CD14-positive monocyte (primary cell): ENCODE measurements around the gene ACTN4. TPM values are rescaled to one million over a fixed set of nuclear protein-coding genes. Genes with fewer than 3 reads are reported as not detected.

Source experiments
- DNase-seq, 3 donors: peaks; one replicate each; pipeline ENCODE4 v3.0.0-alpha.2; 2011 to 2022
- H2AFZ ChIP-seq: 2 replicates; pipeline ENCODE4 v1.6.0; 2012; ENCODE audit warnings: mild to moderate bottlenecking, low read depth, low read length, inconsistent platforms; ENCODE audit not compliant: insufficient read depth, poor library complexity, severe bottlenecking
- H3K27ac ChIP-seq, 2 donors: 1 replicate in 1 of 2; 2 replicates in 1 of 2; pipeline ENCODE4 v1.5.1; 2012 to 2013; ENCODE audit warnings: low read length in 2 of 2, control low read depth in 1 of 2, inconsistent platforms in 1 of 2, low read depth in 1 of 2, mild to moderate bottlenecking in 1 of 2
- H3K27me3 ChIP-seq, 2 donors: one replicate each; pipeline versions ENCODE4 v1.6.0 to v1.6.1; 2011 to 2013; ENCODE audit warnings: low read length in 2 of 2; ENCODE audit not compliant: control insufficient read depth in 2 of 2, insufficient read depth in 2 of 2
- H3K36me3 ChIP-seq, 2 donors: replicated peaks in 1 of 2; 1 replicate in 1 of 2; 2 replicates in 1 of 2; pipeline versions ENCODE4 v1.5.1 to v1.6.1; 2012 to 2013; ENCODE audit warnings: low read length in 2 of 2, control low read depth in 1 of 2, inconsistent platforms in 1 of 2, mild to moderate bottlenecking in 1 of 2; ENCODE audit not compliant: insufficient read depth in 2 of 2, control insufficient read depth in 1 of 2
- H3K4me1 ChIP-seq, 2 donors: 1 replicate in 1 of 2; 2 replicates in 1 of 2; pipeline versions ENCODE4 v1.5.1 to v1.6.1; 2012 to 2013; ENCODE audit warnings: low read length in 2 of 2, control low read depth in 1 of 2, inconsistent platforms in 1 of 2, mild to moderate bottlenecking in 1 of 2, moderate library complexity in 1 of 2; ENCODE audit not compliant: insufficient read depth in 2 of 2, control insufficient read depth in 1 of 2
- H3K4me2 ChIP-seq: replicated peaks from 2 replicates; pipeline ENCODE3; 2012; ENCODE audit warnings: low read length, moderate library complexity, mild to moderate bottlenecking; ENCODE audit not compliant: poor library complexity, severe bottlenecking; ENCODE audit errors: extremely low read depth
- H3K4me3 ChIP-seq, 3 experiments: fragments of 200-600 bp in 1 of 3; sonication (generic) in 1 of 3; replicated peaks in 1 of 3; 1 replicate in 2 of 3; 2 replicates in 1 of 3; pipeline ENCODE4 v1.5.1; 2011 to 2013; ENCODE audit warnings: low read length in 3 of 3, mild to moderate bottlenecking in 3 of 3, control low read depth in 2 of 3, low read depth in 2 of 3, inconsistent platforms in 1 of 3, moderate library complexity in 1 of 3
- H3K79me2 ChIP-seq: 2 replicates; pipeline ENCODE4 v1.6.0; 2012; ENCODE audit warnings: mild to moderate bottlenecking, control low read depth, inconsistent platforms, low read length, moderate library complexity; ENCODE audit not compliant: insufficient read depth
- H3K9ac ChIP-seq: 2 replicates; pipeline ENCODE4 v1.6.0; 2017; ENCODE audit warnings: low read length, mild to moderate bottlenecking; ENCODE audit not compliant: insufficient read depth, poor library complexity, severe bottlenecking
- H3K9me3 ChIP-seq, 2 donors: replicated peaks in 1 of 2; 1 replicate in 1 of 2; 2 replicates in 1 of 2; pipeline versions ENCODE4 v1.5.1 to v1.6.1; 2012 to 2013; ENCODE audit warnings: low read length in 2 of 2, control low read depth in 1 of 2; ENCODE audit not compliant: control insufficient read depth in 1 of 2, insufficient read depth in 1 of 2
- H4K20me1 ChIP-seq: 2 replicates; pipeline ENCODE4 v1.6.0; 2012; ENCODE audit warnings: mild to moderate bottlenecking, low read length, control low read depth, moderate library complexity; ENCODE audit not compliant: insufficient read depth
- H3K27ac Mint-ChIP-seq, 7 donors: one replicate each; pipeline ENCODE4 v1.8.0; 2020; ENCODE audit warnings: mild to moderate bottlenecking in 7 of 7, mixed read lengths in 7 of 7, moderate library complexity in 6 of 7, inconsistent platforms in 2 of 7
- H3K27me3 Mint-ChIP-seq, 3 donors: one replicate each; pipeline ENCODE4 v1.8.0; 2021 to 2022; ENCODE audit warnings: low read depth in 3 of 3, mild to moderate bottlenecking in 3 of 3, mixed read lengths in 3 of 3, moderate library complexity in 3 of 3, inconsistent platforms in 1 of 3
- H3K36me3 Mint-ChIP-seq, 2 donors: one replicate each; pipeline ENCODE4 v1.8.0; 2020; ENCODE audit warnings: mixed read lengths in 2 of 2, inconsistent platforms in 1 of 2, mild to moderate bottlenecking in 1 of 2
- H3K4me1 Mint-ChIP-seq: one replicate; pipeline ENCODE4 v1.8.0; 2020; ENCODE audit warnings: mild to moderate bottlenecking, mixed read lengths
- H3K4me3 Mint-ChIP-seq, 2 donors: one replicate each; pipeline ENCODE4 v1.8.0; 2020; ENCODE audit warnings: mild to moderate bottlenecking in 2 of 2, mixed read lengths in 2 of 2, moderate library complexity in 1 of 2
- H3K9me3 Mint-ChIP-seq, 7 donors: one replicate each; pipeline ENCODE4 v1.8.0; 2020 to 2022; ENCODE audit warnings: mixed read lengths in 7 of 7, mild to moderate bottlenecking in 6 of 7, moderate library complexity in 6 of 7, inconsistent platforms in 2 of 7
- WGBS: methylation state at CpG from one replicate; pipeline ENCODE4 v1.1.5; 2013; ENCODE audit warnings: missing lambda C conversion rate; ENCODE audit not compliant: insufficient coverage; 5-methylcytosine and 5-hydroxymethylcytosine counted together
- intact Hi-C, 2 donors: fragments of 100-400 bp; cut with micrococcal nuclease; formaldehyde crosslinking; loops; one replicate each; pipeline versions ENCODE4 v1.15.0 to v1.15.1; 2023
- polyA plus RNA-seq, 3 donors: library from polyadenylated mRNA; depleted of rRNA in 1 of 3; unstranded in 2 of 3; stranded (reverse) in 1 of 3; fragments of 300-500 nt in 2 of 3; fragments of >200 nt in 1 of 3; fragmentation: Illumina TruSeq in 2 of 3; gene quantifications; 1 replicate in 2 of 3; 2 replicates in 1 of 3; pipeline ENCODE4 v1.2.3, GENCODE V29; 2012 to 2021
- TF ChIP-seq, protein P1 (sequence below): fragments of 200-600 bp; IDR thresholded peaks from one replicate; pipeline ENCODE4 v1.8.0; 2022; ENCODE audit warnings: antibody characterized with exemption, mild to moderate bottlenecking

ACTN4 gene
- polyA plus RNA-seq, 3 donors: 8.4 to 177 (median 16.0) TPM

DNA sequence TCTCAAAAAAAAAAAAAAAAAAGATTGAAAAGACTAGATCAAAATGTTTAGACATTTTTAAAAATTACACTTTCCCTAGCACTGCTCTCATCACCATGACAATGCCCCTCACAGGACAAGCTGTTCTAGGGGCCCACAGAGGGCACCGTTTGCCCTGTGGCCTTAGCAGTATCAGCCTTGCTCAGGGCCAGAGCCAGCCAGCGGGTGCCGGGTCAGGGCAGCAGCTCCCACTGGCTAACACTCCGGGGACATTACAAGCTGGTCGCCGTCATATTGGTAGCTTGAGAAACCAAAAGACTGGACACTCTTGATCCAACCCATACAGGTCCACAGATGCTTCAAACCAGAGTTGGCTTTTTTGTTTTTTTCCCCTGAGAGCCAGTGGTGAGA, 78.8 kb downstream of the ACTN4 start:
- intact Hi-C loops: no loop called here
- Mint-ChIP-seq H3K4me1 (no peaks in the 10 kb centered on the region), H3K27ac (peak overlapping the region in 3 of 7 donors; percentile 13 to 59 (median 35)), H3K4me3 (no peak overlapping the region), H3K27me3 (peaks cover 0 to 1% (median 0%) of the 10 kb centered on the region in 3 donors), H3K9me3 (peaks cover 0 to 2% (median 0%) of the 10 kb centered on the region in 7 donors), H3K36me3 (peaks cover 82 to 97% of the 10 kb centered on the region in 2 donors)
- Histone ChIP-seq H3K4me1 (no peaks in the 10 kb centered on the region), H3K9me3 (no peaks in the 10 kb centered on the region), H3K36me3 (peaks cover 84 to 92% of the 10 kb centered on the region in 2 donors), H3K27me3 (no peaks in the 10 kb centered on the region), H3K27ac (no peak overlapping the region), H3K9ac (no peak overlapping the region), H3K79me2 (no peaks in the 10 kb centered on the region), H3K4me3 (no peak overlapping the region), H2AFZ (no peak overlapping the region), H4K20me1 (peaks cover 4% of the 10 kb centered on the region), H3K4me2 (no peak overlapping the region)
- TF ChIP-seq, protein P1, sequence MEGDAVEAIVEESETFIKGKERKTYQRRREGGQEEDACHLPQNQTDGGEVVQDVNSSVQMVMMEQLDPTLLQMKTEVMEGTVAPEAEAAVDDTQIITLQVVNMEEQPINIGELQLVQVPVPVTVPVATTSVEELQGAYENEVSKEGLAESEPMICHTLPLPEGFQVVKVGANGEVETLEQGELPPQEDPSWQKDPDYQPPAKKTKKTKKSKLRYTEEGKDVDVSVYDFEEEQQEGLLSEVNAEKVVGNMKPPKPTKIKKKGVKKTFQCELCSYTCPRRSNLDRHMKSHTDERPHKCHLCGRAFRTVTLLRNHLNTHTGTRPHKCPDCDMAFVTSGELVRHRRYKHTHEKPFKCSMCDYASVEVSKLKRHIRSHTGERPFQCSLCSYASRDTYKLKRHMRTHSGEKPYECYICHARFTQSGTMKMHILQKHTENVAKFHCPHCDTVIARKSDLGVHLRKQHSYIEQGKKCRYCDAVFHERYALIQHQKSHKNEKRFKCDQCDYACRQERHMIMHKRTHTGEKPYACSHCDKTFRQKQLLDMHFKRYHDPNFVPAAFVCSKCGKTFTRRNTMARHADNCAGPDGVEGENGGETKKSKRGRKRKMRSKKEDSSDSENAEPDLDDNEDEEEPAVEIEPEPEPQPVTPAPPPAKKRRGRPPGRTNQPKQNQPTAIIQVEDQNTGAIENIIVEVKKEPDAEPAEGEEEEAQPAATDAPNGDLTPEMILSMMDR: no peak
- no peak for DNase-seq
- WGBS: 98% methylated on average over 6 of the region's 6 CpGs

DNA sequence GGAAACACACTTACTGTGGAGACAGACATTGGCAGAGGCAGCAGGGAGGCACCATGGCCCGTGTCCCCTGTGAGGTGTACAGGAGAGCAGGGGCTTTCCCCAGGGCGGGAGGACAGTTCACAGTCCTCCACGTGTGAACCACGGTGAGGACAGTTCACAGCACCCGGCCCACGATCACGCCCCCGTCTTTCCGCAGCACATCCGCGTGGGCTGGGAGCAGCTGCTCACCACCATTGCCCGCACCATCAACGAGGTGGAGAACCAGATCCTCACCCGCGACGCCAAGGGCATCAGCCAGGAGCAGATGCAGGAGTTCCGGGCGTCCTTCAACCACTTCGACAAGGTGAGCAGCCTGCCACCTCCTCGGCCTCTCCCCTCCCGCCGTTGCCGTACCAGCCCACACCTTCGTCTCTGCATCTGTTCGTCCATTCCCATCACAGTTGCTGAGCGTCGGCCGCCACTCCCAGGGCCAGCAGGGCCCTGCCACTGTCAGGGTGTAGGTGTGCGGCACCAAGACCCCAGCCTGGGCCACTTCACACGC, 79.4 kb downstream of the ACTN4 start:
- no peak overlapping the region for H3K9ac ChIP-seq
- Mint-ChIP-seq H3K9me3 (peaks cover 0 to 2% (median 0%) of the 10 kb centered on the region in 7 donors), H3K4me3 (no peak overlapping the region), H3K4me1 (no peaks in the 10 kb centered on the region), H3K36me3 (peaks cover 78 to 98% of the 10 kb centered on the region in 2 donors), H3K27ac (peak overlapping the region in 1 of 7 donors; percentile 37), H3K27me3 (peaks cover 0 to 1% (median 0%) of the 10 kb centered on the region in 3 donors)
- no peaks in the 10 kb centered on the region for H3K27me3 ChIP-seq
- no peaks in the 10 kb centered on the region for H3K4me1 ChIP-seq
- H4K20me1 ChIP-seq: peaks cover 4% of the 10 kb centered on the region
- no peak overlapping the region for H3K27ac ChIP-seq
- no peak for DNase-seq
- no peaks in the 10 kb centered on the region for H3K79me2 ChIP-seq
- intact Hi-C loops: no loop called here
- 93% methylated on average over 30 of the region's 30 CpGs for WGBS
- H3K36me3 ChIP-seq: peaks cover 81 to 92% of the 10 kb centered on the region in 2 donors
- TF ChIP-seq, protein P1: no peak
- no peak overlapping the region for H3K4me2 ChIP-seq
- no peaks in the 10 kb centered on the region for H3K9me3 ChIP-seq
- no peak overlapping the region for H2AFZ ChIP-seq
- no peak overlapping the region for H3K4me3 ChIP-seq
